Measurements from ENCODE around the gene RGS12.

- TF ChIP-seq CTCF (conservative IDR thresholded peaks at IDR 0.05; ENCODE audit: low read length): no peak
- TF ChIP-seq EZH2phosphoT487 (IDR thresholded peaks at IDR 0.05; ENCODE audit: borderline replicate concordance, low read depth, low read length): no peak
Observed at GRCh38 chr4:3302173-3302785, 9.5 kb downstream of the RGS12 start.
